HG03378 (cell line): ENCODE results near the gene TRIO.
A peak's percentile ranks its signal among the peaks of the same experiment; 100 is the strongest.
"Not testable (repeated sequence)": the region's sequence is repeated elsewhere in the genome, so short reads cannot be mapped to it uniquely, and the experiment has no call there.

Experiments used
- ATAC-seq: cut with Tn5 transposase; IDR thresholded peaks from one replicate; pipeline ENCODE4 v1.9.1; 2021; ENCODE audit warnings: mild to moderate bottlenecking, moderate library complexity; ENCODE audit not compliant: unreplicated experiment

Gene TRIO

GRCh38 chr5:14204785-14205321 lies 61.7 kb downstream of the TRIO start:
- ATAC-seq: no peak

- ATAC-seq: no peak
Observed at GRCh38 chr5:14206028-14206725, 63.0 kb downstream of the TRIO start.

GRCh38 chr5:14207428-14207827 lies 64.3 kb downstream of the TRIO start:
- ATAC-seq: not testable (repeated sequence)

- peak; percentile 60 for ATAC-seq
Observed at GRCh38 chr5:14208071-14209021, 65.2 kb downstream of the TRIO start.

GRCh38 chr5:14209222-14209822 lies 66.2 kb downstream of the TRIO start:
- no peak for ATAC-seq

GRCh38 chr5:14209836-14210235 lies 66.7 kb downstream of the TRIO start:
- no peak for ATAC-seq

GRCh38 chr5:14210729-14211128 lies 67.6 kb downstream of the TRIO start:
- no peak for ATAC-seq

GRCh38 chr5:14211818-14212803 lies 69.0 kb downstream of the TRIO start:
- peak; percentile 45 for ATAC-seq

GRCh38 chr5:14212838-14213237 lies 69.7 kb downstream of the TRIO start:
- peak; percentile 34 for ATAC-seq

- ATAC-seq: no peak
Observed at GRCh38 chr5:14213253-14213652, 70.1 kb downstream of the TRIO start.

GRCh38 chr5:14213813-14214585 lies 70.9 kb downstream of the TRIO start:
- ATAC-seq: peak; percentile 35

- no peak for ATAC-seq
Observed at GRCh38 chr5:14215901-14216300, 72.8 kb downstream of the TRIO start.

GRCh38 chr5:14216372-14216771 lies 73.2 kb downstream of the TRIO start:
- no peak for ATAC-seq

GRCh38 chr5:14216902-14217301 lies 73.8 kb downstream of the TRIO start:
- ATAC-seq: no peak

- no peak for ATAC-seq
Observed at GRCh38 chr5:14217587-14217986, 74.4 kb downstream of the TRIO start.

GRCh38 chr5:14218011-14218410 lies 74.9 kb downstream of the TRIO start:
- ATAC-seq: no peak

GRCh38 chr5:14218480-14218879 lies 75.3 kb downstream of the TRIO start:
- no peak for ATAC-seq

GRCh38 chr5:14218897-14219573 lies 75.9 kb downstream of the TRIO start:
- no peak for ATAC-seq
